ENCODE data around the gene LPCAT2.

LPCAT2 gene

GRCh38 chr16:55515111-55515510, 6.2 kb downstream of the LPCAT2 start:
- no peak overlapping the region for H3K4me3 Mint-ChIP-seq
- H3K27me3 Mint-ChIP-seq = peaks cover 50% of the 10 kb centered on the region
- peaks cover 5% of the 10 kb centered on the region for H3K9me3 Mint-ChIP-seq
- no peaks in the 10 kb centered on the region for H3K4me1 Mint-ChIP-seq
- no peak for ATAC-seq (replicated peaks; ENCODE audit: extremely low read depth, poor library complexity, severe bottlenecking)
- H3K27ac Mint-ChIP-seq (ENCODE audit: low read depth) = no peak overlapping the region
- no peaks in the 10 kb centered on the region for H3K36me3 Mint-ChIP-seq (ENCODE audit: insufficient read depth)
- no peak for DNase-seq (ENCODE audit: low spot score in 2 of 2)

- Mint-ChIP-seq H3K27me3 (peaks cover 12% of the 10 kb centered on the region), H3K4me3 (no peak overlapping the region), H3K4me1 (no peaks in the 10 kb centered on the region), H3K9me3 (no peaks in the 10 kb centered on the region), H3K36me3 (ENCODE audit: insufficient read depth) (no peaks in the 10 kb centered on the region), H3K27ac (ENCODE audit: low read depth) (no peak overlapping the region)
- DNase-seq (ENCODE audit: low spot score in 2 of 2) = no peak
- no peak for ATAC-seq (replicated peaks; ENCODE audit: extremely low read depth, poor library complexity, severe bottlenecking)
Measured at GRCh38 chr16:55521792-55522191, 12.9 kb downstream of the LPCAT2 start.

GRCh38 chr16:55526441-55526840, 17.6 kb downstream of the LPCAT2 start:
- no peak overlapping the region for H3K4me3 Mint-ChIP-seq
- peaks cover 1% of the 10 kb centered on the region for H3K36me3 Mint-ChIP-seq (ENCODE audit: insufficient read depth)
- no peaks in the 10 kb centered on the region for H3K4me1 Mint-ChIP-seq
- no peak for ATAC-seq (replicated peaks; ENCODE audit: extremely low read depth, poor library complexity, severe bottlenecking)
- H3K27me3 Mint-ChIP-seq = peaks cover 21% of the 10 kb centered on the region
- DNase-seq (ENCODE audit: low spot score in 2 of 2) = no peak
- no peaks in the 10 kb centered on the region for H3K9me3 Mint-ChIP-seq
- H3K27ac Mint-ChIP-seq (ENCODE audit: low read depth) = no peak overlapping the region

GRCh38 chr16:55527885-55528284, 19.0 kb downstream of the LPCAT2 start:
- H3K27me3 Mint-ChIP-seq = peaks cover 21% of the 10 kb centered on the region
- H3K4me3 Mint-ChIP-seq = no peak overlapping the region
- no peaks in the 10 kb centered on the region for H3K9me3 Mint-ChIP-seq
- H3K4me1 Mint-ChIP-seq = no peaks in the 10 kb centered on the region
- H3K36me3 Mint-ChIP-seq (ENCODE audit: insufficient read depth) = peaks cover 1% of the 10 kb centered on the region
- ATAC-seq (replicated peaks; ENCODE audit: extremely low read depth, poor library complexity, severe bottlenecking) = no peak
- no peak for DNase-seq (ENCODE audit: low spot score in 2 of 2)
- no peak overlapping the region for H3K27ac Mint-ChIP-seq (ENCODE audit: low read depth)

GRCh38 chr16:55529018-55529417, 20.1 kb downstream of the LPCAT2 start:
- Mint-ChIP-seq H3K4me1 (no peaks in the 10 kb centered on the region), H3K27ac (ENCODE audit: low read depth) (no peak overlapping the region), H3K36me3 (ENCODE audit: insufficient read depth) (peaks cover 1% of the 10 kb centered on the region), H3K4me3 (no peak overlapping the region), H3K27me3 (peaks cover 21% of the 10 kb centered on the region), H3K9me3 (no peaks in the 10 kb centered on the region)
- ATAC-seq (replicated peaks; ENCODE audit: extremely low read depth, poor library complexity, severe bottlenecking) = no peak
- no peak for DNase-seq (ENCODE audit: low spot score in 2 of 2)

GRCh38 chr16:55530316-55530856, 21.5 kb downstream of the LPCAT2 start:
- no peak for DNase-seq (ENCODE audit: low spot score in 2 of 2)
- no peaks in the 10 kb centered on the region for H3K4me1 Mint-ChIP-seq

GRCh38 chr16:55532227-55532626, 23.4 kb downstream of the LPCAT2 start:
- H3K4me1 Mint-ChIP-seq = no peaks in the 10 kb centered on the region
- DNase-seq (ENCODE audit: low spot score in 2 of 2) (no peak), ATAC-seq (replicated peaks; ENCODE audit: extremely low read depth, poor library complexity, severe bottlenecking) (no peak)
- no peak overlapping the region for H3K4me3 Mint-ChIP-seq
- H3K36me3 Mint-ChIP-seq (ENCODE audit: insufficient read depth) = peaks cover 1% of the 10 kb centered on the region
- H3K9me3 Mint-ChIP-seq = no peaks in the 10 kb centered on the region
- peaks cover 21% of the 10 kb centered on the region for H3K27me3 Mint-ChIP-seq
- H3K27ac Mint-ChIP-seq (ENCODE audit: low read depth) = no peak overlapping the region

More at GRCh38 chr16:55530316-55530856, 21.5 kb downstream of the LPCAT2 start:
- peaks cover 1% of the 10 kb centered on the region for H3K36me3 Mint-ChIP-seq (ENCODE audit: insufficient read depth)
- no peak overlapping the region for H3K4me3 Mint-ChIP-seq
- H3K27me3 Mint-ChIP-seq = peaks cover 21% of the 10 kb centered on the region
- H3K9me3 Mint-ChIP-seq = no peaks in the 10 kb centered on the region
- ATAC-seq (replicated peaks; ENCODE audit: extremely low read depth, poor library complexity, severe bottlenecking) = no peak
- H3K27ac Mint-ChIP-seq (ENCODE audit: low read depth) = no peak overlapping the region

- DNase-seq (ENCODE audit: low spot score in 2 of 2) (no peak), ATAC-seq (replicated peaks; ENCODE audit: extremely low read depth, poor library complexity, severe bottlenecking) (no peak)
- peaks cover 9% of the 10 kb centered on the region for H3K27me3 Mint-ChIP-seq
- no peaks in the 10 kb centered on the region for H3K4me1 Mint-ChIP-seq
- H3K9me3 Mint-ChIP-seq = no peaks in the 10 kb centered on the region
- peaks cover 1% of the 10 kb centered on the region for H3K36me3 Mint-ChIP-seq (ENCODE audit: insufficient read depth)
- no peak overlapping the region for H3K4me3 Mint-ChIP-seq
- no peak overlapping the region for H3K27ac Mint-ChIP-seq (ENCODE audit: low read depth)
Measured at GRCh38 chr16:55534756-55535155, 25.9 kb downstream of the LPCAT2 start.

GRCh38 chr16:55539049-55539448, 30.2 kb downstream of the LPCAT2 start:
- H3K27me3 Mint-ChIP-seq = no peaks in the 10 kb centered on the region
- H3K27ac Mint-ChIP-seq (ENCODE audit: low read depth) = no peak overlapping the region
- H3K9me3 Mint-ChIP-seq = no peaks in the 10 kb centered on the region
- DNase-seq (ENCODE audit: low spot score in 2 of 2) = no peak
- no peak for ATAC-seq (replicated peaks; ENCODE audit: extremely low read depth, poor library complexity, severe bottlenecking)
- H3K4me1 Mint-ChIP-seq = no peaks in the 10 kb centered on the region
- no peaks in the 10 kb centered on the region for H3K36me3 Mint-ChIP-seq (ENCODE audit: insufficient read depth)
- H3K4me3 Mint-ChIP-seq = no peak overlapping the region

- Mint-ChIP-seq H3K27ac (ENCODE audit: low read depth) (no peak overlapping the region), H3K27me3 (no peaks in the 10 kb centered on the region), H3K4me3 (no peak overlapping the region), H3K4me1 (no peaks in the 10 kb centered on the region), H3K9me3 (no peaks in the 10 kb centered on the region), H3K36me3 (ENCODE audit: insufficient read depth) (no peaks in the 10 kb centered on the region)
- ATAC-seq (replicated peaks; ENCODE audit: extremely low read depth, poor library complexity, severe bottlenecking) (no peak), DNase-seq (ENCODE audit: low spot score in 2 of 2) (no peak)
Measured at GRCh38 chr16:55539488-55539887, 30.6 kb downstream of the LPCAT2 start.

- H3K27me3 Mint-ChIP-seq = no peaks in the 10 kb centered on the region
- H3K4me3 Mint-ChIP-seq = no peak overlapping the region
- ATAC-seq (replicated peaks; ENCODE audit: extremely low read depth, poor library complexity, severe bottlenecking) (no peak), DNase-seq (ENCODE audit: low spot score in 2 of 2) (no peak)
- no peaks in the 10 kb centered on the region for H3K9me3 Mint-ChIP-seq
- H3K36me3 Mint-ChIP-seq (ENCODE audit: insufficient read depth) = no peaks in the 10 kb centered on the region
- H3K4me1 Mint-ChIP-seq = no peaks in the 10 kb centered on the region
- no peak overlapping the region for H3K27ac Mint-ChIP-seq (ENCODE audit: low read depth)
Measured at GRCh38 chr16:55540221-55540620, 31.3 kb downstream of the LPCAT2 start.

GRCh38 chr16:55542459-55543082, 33.7 kb downstream of the LPCAT2 start:
- Mint-ChIP-seq H3K4me3 (no peak overlapping the region), H3K36me3 (ENCODE audit: insufficient read depth) (no peaks in the 10 kb centered on the region), H3K27ac (ENCODE audit: low read depth) (no peak overlapping the region), H3K9me3 (no peaks in the 10 kb centered on the region), H3K27me3 (no peaks in the 10 kb centered on the region), H3K4me1 (no peaks in the 10 kb centered on the region)
- DNase-seq (ENCODE audit: low spot score in 2 of 2) = no peak
- no peak for ATAC-seq (replicated peaks; ENCODE audit: extremely low read depth, poor library complexity, severe bottlenecking)

GRCh38 chr16:55543472-55543871, 34.6 kb downstream of the LPCAT2 start:
- Mint-ChIP-seq H3K4me1 (no peaks in the 10 kb centered on the region), H3K4me3 (no peak overlapping the region), H3K27me3 (no peaks in the 10 kb centered on the region), H3K9me3 (no peaks in the 10 kb centered on the region), H3K36me3 (ENCODE audit: insufficient read depth) (no peaks in the 10 kb centered on the region), H3K27ac (ENCODE audit: low read depth) (no peak overlapping the region)
- ATAC-seq (replicated peaks; ENCODE audit: extremely low read depth, poor library complexity, severe bottlenecking) (no peak), DNase-seq (ENCODE audit: low spot score in 2 of 2) (no peak)

All from central memory CD8-positive, alpha-beta T cell (primary cell).